C4-2B (cell line): Measurements from ENCODE around the gene POLR3A.

Source experiments
- CTCF ChIP-seq: fragments of 450-650 bp; conservative IDR thresholded peaks from 2 replicates; pipeline ENCODE4 v1.5.1; 2017; ENCODE audit warnings: mild to moderate bottlenecking
- ZFX ChIP-seq: fragments of 450-650 bp; IDR thresholded peaks from 2 replicates; pipeline ENCODE4 v1.6.1; 2017

GRCh38 chr10:78011065-78011464 is 18.2 kb downstream of the POLR3A start:
- TF ChIP-seq CTCF (no peak), ZFX (no peak)
